Smooth muscle cell (in vitro differentiated cells): ENCODE data around the gene FAM184B. TPM values are rescaled to one million over a fixed set of nuclear protein-coding genes. Genes with fewer than 3 reads are reported as not detected.

Source experiments
- DNase-seq: peaks from one replicate; lab custom pipeline; 2025; ENCODE audit not compliant: unreplicated experiment; lab: John Stamatoyannopoulos, UW
- H2AFZ ChIP-seq: fragments of 200-600 bp; sonication (generic); 2 replicates; pipeline ENCODE4 v1.6.0; 2016; ENCODE audit warnings: antibody characterized with exemption, low read depth, mild to moderate bottlenecking
- H3F3A ChIP-seq: fragments of 200-600 bp; sonication (generic); 2 replicates; pipeline ENCODE4 v1.6.0; 2017; ENCODE audit warnings: antibody characterized with exemption, low read depth
- H3K27ac ChIP-seq: fragments of 200-600 bp; sonication (generic); 2 replicates; pipeline ENCODE4 v1.5.1; 2016; ENCODE audit warnings: low read depth, mild to moderate bottlenecking
- H3K27me3 ChIP-seq: fragments of 200-600 bp; sonication (generic); 2 replicates; pipeline ENCODE4 v1.6.1; 2016; ENCODE audit warnings: low read depth, mild to moderate bottlenecking
- H3K36me3 ChIP-seq: fragments of 200-600 bp; sonication (generic); 2 replicates; pipeline ENCODE4 v1.5.1; 2016; ENCODE audit warnings: low read depth
- H3K4me1 ChIP-seq: fragments of 200-600 bp; sonication (generic); 2 replicates; pipeline ENCODE4 v1.5.1; 2016; ENCODE audit warnings: low read depth
- H3K4me2 ChIP-seq: fragments of 200-600 bp; sonication (generic); 2 replicates; pipeline ENCODE4 v1.6.0; 2016; ENCODE audit warnings: mild to moderate bottlenecking
- H3K4me3 ChIP-seq: fragments of 200-600 bp; sonication (generic); 2 replicates; pipeline ENCODE4 v1.5.1; 2016; ENCODE audit warnings: mild to moderate bottlenecking
- H3K79me2 ChIP-seq: fragments of 200-600 bp; sonication (generic); 2 replicates; pipeline ENCODE4 v1.6.0; 2016; ENCODE audit warnings: low read depth, mild to moderate bottlenecking
- H3K9ac ChIP-seq: fragments of 200-600 bp; sonication (generic); 2 replicates; pipeline ENCODE4 v1.6.0; 2016; ENCODE audit warnings: low read depth
- H3K9me3 ChIP-seq: fragments of 200-600 bp; sonication (generic); replicated peaks from 2 replicates; pipeline ENCODE4 v1.5.1; 2016; ENCODE audit warnings: low read depth
- H4K20me1 ChIP-seq: fragments of 200-600 bp; sonication (generic); 2 replicates; pipeline ENCODE4 v1.6.0; 2016; ENCODE audit warnings: low read depth
- CTCF ChIP-seq: fragments of 200-600 bp; sonication (generic); IDR thresholded peaks from 2 replicates; pipeline ENCODE4 v1.5.1; 2017; ENCODE audit warnings: borderline replicate concordance, mild to moderate bottlenecking, antibody characterized with exemption; ENCODE audit not compliant: insufficient read depth, poor library complexity, severe bottlenecking
- WGBS: methylation state at CpG from one replicate; pipeline ENCODE4 v1.1.7; 2016; ENCODE audit warnings: low lambda C conversion rate; 5-methylcytosine and 5-hydroxymethylcytosine counted together
- polyA plus RNA-seq: library from polyadenylated mRNA; unstranded; fragments of >200 nt; fragmentation: Nextera tagmentation; extraction: Ambion mirVana; gene quantifications from 2 replicates; pipeline ENCODE4 v1.2.1, GENCODE V29; 2016
- total RNA-seq: library from RNA; depleted of rRNA; stranded (reverse); fragments of >200 nt; gene quantifications from 2 replicates; pipeline ENCODE4 v1.2.3, GENCODE V29; 2014

The FAM184B gene
- total and polyA plus RNA-seq, 2 experiments from 2014 or later, result not detected

DNA sequence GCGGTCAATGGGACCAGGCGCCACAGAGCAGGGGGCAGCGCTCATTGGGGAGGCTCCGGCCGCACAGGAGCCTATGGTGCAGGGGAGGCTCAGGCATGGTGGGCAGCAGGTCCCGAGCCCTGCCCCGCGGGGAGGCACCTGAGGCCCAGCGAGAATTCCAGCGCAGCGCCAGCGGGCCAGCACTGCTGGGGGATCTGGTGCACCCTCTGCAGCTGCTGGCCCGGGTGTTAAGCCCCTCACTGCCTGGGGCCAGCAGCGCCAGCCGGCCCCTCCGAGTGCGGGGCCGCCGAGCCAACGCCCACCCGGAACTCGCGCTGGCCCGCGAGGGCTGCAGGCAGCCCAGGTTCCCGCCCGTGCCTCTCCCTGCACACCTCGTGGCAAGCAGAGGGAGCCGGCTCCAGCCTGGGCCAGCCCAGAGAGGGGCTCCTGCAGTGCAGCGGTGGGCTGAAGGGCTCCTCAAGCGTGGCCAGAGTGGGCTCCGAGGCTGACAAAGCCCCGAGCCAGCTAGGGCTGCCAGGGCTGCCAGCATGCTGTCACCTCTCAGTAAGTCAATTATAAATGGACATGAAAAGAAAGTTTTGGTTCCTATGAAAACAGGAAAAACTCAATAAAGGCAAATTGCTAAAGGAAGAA is 14.5 kb downstream of the FAM184B start:
- H4K20me1 ChIP-seq, result no peaks in the 10 kb centered on the region
- H3K36me3 ChIP-seq, result no peaks in the 10 kb centered on the region
- H3K4me3 ChIP-seq, result no peak overlapping the region
- no peak overlapping the region for H3K9ac ChIP-seq
- no peaks in the 10 kb centered on the region for H3K9me3 ChIP-seq
- H2AFZ ChIP-seq, result no peak overlapping the region
- no peak overlapping the region for H3K4me2 ChIP-seq
- no peaks in the 10 kb centered on the region for H3K4me1 ChIP-seq
- H3F3A ChIP-seq, result no peaks in the 10 kb centered on the region
- DNase-seq, result no peak
- 97% methylated on average over 33 of the region's 33 CpGs for WGBS
- no peak overlapping the region for H3K27ac ChIP-seq
- H3K79me2 ChIP-seq, result no peaks in the 10 kb centered on the region
- TF ChIP-seq CTCF, result no peak
- H3K27me3 ChIP-seq, result no peaks in the 10 kb centered on the region

DNA sequence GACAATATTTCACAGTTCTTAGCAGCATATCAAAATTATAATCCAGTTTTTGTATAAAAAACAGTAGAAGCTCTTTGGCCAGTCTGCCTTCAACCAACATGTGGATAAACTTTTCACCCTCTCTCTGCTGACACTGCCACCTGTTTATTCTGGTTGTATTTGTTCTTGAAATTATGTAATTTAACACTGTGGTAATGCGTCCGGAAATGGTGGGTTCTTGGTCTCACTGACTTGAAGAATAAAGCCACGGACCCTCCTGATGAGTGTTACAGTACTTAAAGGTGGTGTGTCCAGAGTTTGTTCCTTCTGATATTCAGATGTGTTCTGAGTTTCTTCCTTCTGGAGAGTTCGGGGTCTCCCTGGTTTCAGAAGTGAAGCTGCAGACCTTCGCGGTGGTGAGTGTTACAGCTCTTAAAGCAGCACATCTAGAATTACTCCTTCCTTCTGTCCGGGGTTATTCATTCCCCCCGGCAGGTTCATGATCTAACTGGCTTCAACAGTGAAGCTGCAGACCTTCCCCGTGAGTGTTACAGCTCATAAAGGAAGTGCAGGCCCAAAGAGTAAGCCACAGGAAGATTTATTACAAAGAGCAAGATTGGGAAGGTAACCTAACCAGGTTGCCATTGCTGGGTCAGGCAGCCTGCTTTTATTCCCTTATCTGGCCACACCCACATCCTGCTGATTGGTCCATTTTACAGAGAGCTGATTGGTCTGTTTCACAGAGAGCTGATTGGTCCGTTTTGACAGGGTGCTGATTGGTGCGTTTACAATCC is 15.7 kb downstream of the FAM184B start:
- no peaks in the 10 kb centered on the region for H3K4me1 ChIP-seq
- 95% methylated on average over 11 of the region's 11 CpGs for WGBS
- no peaks in the 10 kb centered on the region for H4K20me1 ChIP-seq
- DNase-seq, result no peak
- no peak for TF ChIP-seq CTCF
- H3K9ac ChIP-seq, result no peak overlapping the region
- no peaks in the 10 kb centered on the region for H3K36me3 ChIP-seq
- no peak overlapping the region for H3K27ac ChIP-seq
- H3K9me3 ChIP-seq, result no peaks in the 10 kb centered on the region
- H2AFZ ChIP-seq, result no peak overlapping the region
- no peak overlapping the region for H3K4me3 ChIP-seq
- H3K79me2 ChIP-seq, result no peaks in the 10 kb centered on the region
- H3F3A ChIP-seq, result no peaks in the 10 kb centered on the region
- no peak overlapping the region for H3K4me2 ChIP-seq
- H3K27me3 ChIP-seq, result no peaks in the 10 kb centered on the region

DNA sequence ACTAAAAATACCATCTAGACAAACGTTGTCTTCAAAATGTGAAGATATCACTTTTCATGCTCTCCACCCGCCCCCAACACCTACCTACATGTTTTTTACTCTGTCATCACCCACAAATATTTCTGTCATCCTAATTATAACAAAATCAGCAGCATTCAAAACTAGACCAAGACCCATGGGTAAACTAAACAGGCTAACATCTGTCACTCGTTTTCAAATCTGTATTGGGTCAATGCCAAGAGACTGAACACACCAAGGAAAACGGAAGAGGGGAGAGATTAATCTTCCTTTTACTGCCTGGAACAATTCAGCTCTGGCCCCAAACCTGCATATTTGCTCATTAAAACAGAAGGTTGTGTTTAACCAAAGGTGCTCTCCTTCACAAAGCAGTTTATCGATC is 17.5 kb downstream of the FAM184B start:
- no peak for TF ChIP-seq CTCF
- Histone ChIP-seq H3K9ac (no peak overlapping the region), H3K4me3 (no peak overlapping the region), H2AFZ (no peak overlapping the region), H3K4me2 (no peak overlapping the region), H3K9me3 (no peaks in the 10 kb centered on the region), H4K20me1 (no peaks in the 10 kb centered on the region), H3K36me3 (no peaks in the 10 kb centered on the region), H3K27me3 (no peaks in the 10 kb centered on the region), H3K4me1 (no peaks in the 10 kb centered on the region), H3K79me2 (no peaks in the 10 kb centered on the region), H3F3A (no peaks in the 10 kb centered on the region), H3K27ac (no peak overlapping the region)
- WGBS, result 63% methylated on average over 5 of the region's 5 CpGs
- no peak for DNase-seq
